ENCODE measurements around the gene ARFGEF3.
A peak's percentile ranks its signal among the peaks of the same experiment; 100 is the strongest.

ARFGEF3 gene

DNA sequence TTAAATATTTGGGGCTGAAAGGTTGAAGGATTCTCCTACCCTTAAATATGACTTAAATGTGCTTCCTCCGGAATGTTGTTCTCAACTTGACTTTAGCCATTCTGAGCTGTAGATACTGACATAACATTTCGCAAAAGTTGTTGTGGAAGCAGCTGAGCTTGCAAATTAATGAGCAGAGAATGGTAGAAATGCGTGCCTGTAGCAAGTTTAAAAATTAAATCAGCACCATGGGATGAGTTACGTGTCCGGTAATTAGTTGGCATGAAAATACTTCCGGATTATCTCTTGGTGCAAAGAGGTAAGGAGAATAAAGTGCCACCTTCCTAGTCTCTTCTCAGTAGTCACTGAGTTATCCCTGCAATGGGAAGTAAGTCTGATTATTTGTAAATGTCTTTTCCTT, 80.2 kb downstream of the ARFGEF3 start:
- DNase-seq: no peak

- no peak for DNase-seq
Observed at GRCh38 chr6:138242987-138243592, 81.4 kb downstream of the ARFGEF3 start.

DNA sequence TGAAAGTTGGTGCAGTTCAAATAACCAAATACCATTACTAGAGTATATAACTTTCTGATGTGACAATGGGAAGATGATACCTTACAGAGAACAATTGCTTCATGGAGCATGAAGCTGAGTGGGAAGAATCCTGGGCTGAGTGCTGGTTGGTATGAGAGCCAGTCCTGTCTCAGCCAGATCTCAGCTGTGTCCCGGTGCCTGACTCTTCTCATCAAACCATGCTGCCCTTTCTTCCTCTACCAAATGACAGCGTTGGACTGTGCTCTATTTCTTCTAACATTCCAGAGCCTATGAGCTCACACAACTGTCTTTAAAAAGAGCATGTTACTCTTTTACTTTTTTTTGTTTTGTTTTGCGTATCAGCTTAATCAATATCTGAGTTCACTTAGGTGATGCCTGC, 84.0 kb downstream of the ARFGEF3 start:
- DNase-seq: no peak

DNA sequence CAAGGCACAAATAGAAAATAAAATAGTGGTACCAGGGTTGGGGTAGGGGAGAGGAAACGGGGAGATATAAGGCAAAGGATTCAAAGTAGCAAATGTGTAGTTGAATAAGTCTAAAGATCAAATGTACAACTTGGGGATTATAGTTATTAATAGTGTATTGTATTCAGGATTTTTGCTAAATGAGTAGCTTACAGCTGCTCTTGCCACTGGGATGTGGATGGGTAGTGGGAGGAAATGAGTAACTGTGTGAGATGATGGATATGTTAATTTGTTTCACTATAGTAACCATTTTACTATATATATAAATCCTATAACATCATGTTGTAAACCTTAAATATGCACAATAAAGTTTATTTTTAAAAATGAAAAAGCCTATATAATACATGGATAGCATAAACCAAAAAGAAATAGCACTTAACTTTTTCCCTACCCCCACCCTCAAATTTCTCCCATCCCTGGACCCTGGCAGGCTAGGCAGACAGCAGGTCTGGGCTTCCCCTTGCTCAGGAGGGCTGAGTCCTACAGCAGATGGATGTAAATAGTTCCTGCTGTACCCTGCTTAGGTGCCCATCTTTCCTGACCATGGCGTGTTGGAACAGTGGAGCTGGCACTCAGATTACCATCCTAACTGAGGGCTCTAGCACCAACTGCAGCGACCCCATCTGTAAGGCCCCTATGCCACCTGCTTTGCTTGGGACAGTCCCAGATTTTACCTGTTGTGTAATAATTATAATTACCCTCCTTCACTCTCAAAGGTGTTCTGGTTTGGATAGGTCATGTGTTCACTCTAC, 85.1 kb downstream of the ARFGEF3 start:
- DNase-seq: no peak

DNA sequence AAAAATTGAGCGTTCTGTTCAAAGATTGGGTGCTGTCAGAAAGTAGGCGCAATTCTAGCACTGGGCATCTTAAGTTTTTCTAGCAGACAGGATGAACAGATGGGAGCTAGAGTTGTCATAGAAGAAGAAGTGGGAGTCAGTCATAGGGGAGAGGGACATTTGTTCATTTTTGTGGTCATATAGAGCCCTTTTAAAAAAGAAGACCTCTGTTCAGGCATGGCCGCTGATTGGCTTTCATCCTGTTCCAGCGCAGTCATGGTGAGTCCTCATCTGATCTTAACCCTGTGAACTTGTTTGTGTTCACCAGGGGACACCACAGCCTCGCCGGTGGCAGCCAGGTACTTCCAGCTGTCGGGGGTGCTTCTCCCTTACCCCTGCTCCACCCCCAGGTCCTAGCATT, 86.3 kb downstream of the ARFGEF3 start:
- DNase-seq: no peak

DNA sequence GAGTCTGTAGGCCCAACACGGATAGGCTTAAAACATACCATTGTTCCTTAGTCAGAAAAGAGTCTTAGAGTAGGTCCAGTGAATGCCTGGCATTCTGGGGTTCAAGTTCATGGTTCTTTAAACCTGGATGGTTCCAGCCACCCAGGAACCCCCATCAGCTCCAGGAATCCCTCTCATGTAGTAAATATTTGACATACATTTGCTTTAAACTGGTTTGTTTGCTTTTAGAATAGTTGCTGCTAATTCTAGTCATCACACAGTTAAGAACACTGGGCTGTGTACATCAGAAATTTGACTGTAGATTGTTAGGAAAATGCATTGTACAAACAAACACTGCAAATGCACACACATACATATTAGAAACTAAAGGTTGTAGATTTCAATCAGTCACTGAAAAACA, 87.1 kb downstream of the ARFGEF3 start:
- DNase-seq: peak; percentile 22 to 26

DNA sequence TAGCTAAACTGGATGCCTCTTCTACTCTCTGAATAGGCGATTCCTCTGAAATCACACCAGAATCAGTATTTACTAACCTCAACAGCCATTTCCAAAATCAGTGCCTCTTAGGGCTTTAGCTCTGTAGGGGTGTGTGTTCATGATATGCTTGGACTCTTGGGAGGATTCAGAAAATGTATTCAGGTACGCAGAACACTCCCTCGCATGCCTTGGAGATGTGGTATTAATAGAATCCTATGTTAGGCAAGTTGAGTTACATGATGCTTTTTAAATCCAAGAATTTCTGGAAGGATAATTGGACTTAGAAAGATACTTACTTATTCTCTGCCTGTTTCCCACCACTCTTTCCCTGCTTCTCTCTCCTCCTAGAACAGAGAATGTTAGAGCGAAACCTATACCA, 88.3 kb downstream of the ARFGEF3 start:
- DNase-seq: no peak

- no peak for DNase-seq
Observed at GRCh38 chr6:138250513-138251247, 88.9 kb downstream of the ARFGEF3 start.

DNA sequence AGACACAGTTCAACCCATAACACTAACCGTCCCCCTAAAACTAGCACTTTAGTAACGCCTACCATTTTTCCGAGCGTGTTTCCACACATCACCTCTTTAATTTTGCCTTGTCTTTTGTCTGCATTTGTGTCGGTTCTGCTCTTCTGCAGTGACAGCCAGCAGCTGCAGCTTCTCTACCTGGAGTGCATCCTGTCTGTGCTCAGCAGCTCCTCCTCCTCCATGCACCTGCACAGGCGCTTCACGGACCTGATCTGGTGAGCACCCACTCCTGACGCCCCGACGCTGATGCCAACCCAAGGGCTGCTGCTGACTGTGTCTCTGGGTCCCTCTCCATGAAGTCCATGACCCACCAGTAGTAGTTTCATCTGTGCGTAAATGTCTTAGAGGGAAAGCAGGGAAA, 92.0 kb downstream of the ARFGEF3 start:
- no peak for DNase-seq

GRCh38 chr6:138255443-138255842, 93.7 kb downstream of the ARFGEF3 start:
- no peak for DNase-seq

- DNase-seq: no peak
Observed at GRCh38 chr6:138257638-138258040, 95.9 kb downstream of the ARFGEF3 start.

- DNase-seq: no peak
Observed at GRCh38 chr6:138258197-138258596, 96.5 kb downstream of the ARFGEF3 start.

DNA sequence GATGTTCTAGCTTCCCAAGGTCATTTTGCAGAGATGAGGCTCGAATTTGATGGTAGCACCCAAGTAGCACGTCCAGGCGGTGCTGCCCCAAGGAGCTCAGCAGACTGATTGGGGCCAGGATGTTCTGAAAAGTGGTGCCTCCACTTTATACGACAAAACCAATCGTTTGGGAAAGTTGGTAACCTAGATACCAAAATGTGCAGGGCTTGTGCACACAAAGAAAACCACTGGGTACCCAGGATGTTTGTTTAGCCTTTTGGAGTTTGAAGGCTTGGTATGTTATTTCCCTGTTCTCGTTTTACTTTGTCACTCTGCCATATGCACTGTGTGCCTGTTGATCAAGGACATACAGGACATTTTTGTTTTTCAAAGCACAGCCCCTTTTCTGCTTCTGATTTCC, 97.3 kb downstream of the ARFGEF3 start:
- DNase-seq: no peak

GRCh38 chr6:138261116-138261780, 99.5 kb downstream of the ARFGEF3 start:
- DNase-seq: no peak

- DNase-seq: no peak
Observed at GRCh38 chr6:138263963-138264362, 102.2 kb downstream of the ARFGEF3 start.

- no peak for DNase-seq
Observed at GRCh38 chr6:138264372-138264880, 102.7 kb downstream of the ARFGEF3 start.

GRCh38 chr6:138266095-138266494, 104.4 kb downstream of the ARFGEF3 start:
- no peak for DNase-seq

GRCh38 chr6:138267971-138268895, 106.5 kb downstream of the ARFGEF3 start:
- no peak for DNase-seq

GRCh38 chr6:138271451-138271850, 109.7 kb downstream of the ARFGEF3 start:
- no peak for DNase-seq

DNA sequence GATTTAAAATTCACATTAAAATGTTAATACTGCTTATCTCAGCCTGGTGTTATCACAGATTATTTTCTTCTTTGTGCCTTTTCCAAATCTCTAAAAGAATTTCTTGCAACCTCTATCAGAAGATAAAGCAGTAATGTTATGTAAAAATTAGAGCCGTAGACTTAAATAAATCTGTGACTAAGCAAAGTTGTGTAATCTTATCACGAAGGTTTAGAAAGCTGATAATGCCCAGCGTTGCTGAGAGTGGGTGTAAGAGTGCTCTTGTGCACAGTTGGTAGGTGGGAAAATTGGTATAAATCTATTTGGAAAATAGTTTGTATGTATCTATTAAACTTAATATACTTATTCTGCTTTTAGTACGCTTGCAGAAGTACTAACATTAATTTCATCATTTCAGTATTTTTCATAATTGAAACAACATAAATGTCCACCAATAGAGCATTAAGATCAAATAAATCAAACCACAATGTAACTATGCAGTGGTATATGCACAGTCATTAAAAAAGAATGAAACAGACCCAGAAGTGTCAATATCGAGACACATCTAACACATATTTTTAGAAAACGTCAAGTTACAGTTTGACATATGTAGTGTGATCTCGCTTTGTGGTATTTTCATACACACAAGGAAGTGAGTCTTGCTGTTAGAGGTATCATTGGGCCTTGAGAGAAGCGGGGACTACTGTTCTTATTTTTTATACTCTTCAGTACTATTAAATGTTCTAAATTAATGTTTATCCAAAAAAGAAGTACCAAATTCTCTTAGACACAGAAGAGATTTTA, 111.0 kb downstream of the ARFGEF3 start:
- no peak for DNase-seq

- peak; percentile 84 to 88 for DNase-seq
Observed at GRCh38 chr6:138275976-138276375, 114.2 kb downstream of the ARFGEF3 start.

Measured in NCI-H526 (cell line).